Astrocyte (in vitro differentiated cells and primary cell): ENCODE measurements around the gene PRKAR2B.

ENCODE experiments used
- EZH2 ChIP-seq: IDR thresholded peaks from 2 replicates; pipeline ENCODE4 v1.6.1; 2012; ENCODE audit warnings: mild to moderate bottlenecking, low read length, inconsistent platforms; ENCODE audit not compliant: insufficient read depth
- TF ChIP-seq, protein P1 (sequence below): IDR thresholded peaks from 2 replicates; pipeline ENCODE4 v1.5.1; 2011; ENCODE audit warnings: low read depth, mild to moderate bottlenecking, inconsistent platforms, low read length, moderate library complexity; ENCODE audit not compliant: insufficient read depth

GRCh38 chr7:107130487-107131220 is 86.1 kb downstream of the PRKAR2B start:
- TF ChIP-seq, protein P1, sequence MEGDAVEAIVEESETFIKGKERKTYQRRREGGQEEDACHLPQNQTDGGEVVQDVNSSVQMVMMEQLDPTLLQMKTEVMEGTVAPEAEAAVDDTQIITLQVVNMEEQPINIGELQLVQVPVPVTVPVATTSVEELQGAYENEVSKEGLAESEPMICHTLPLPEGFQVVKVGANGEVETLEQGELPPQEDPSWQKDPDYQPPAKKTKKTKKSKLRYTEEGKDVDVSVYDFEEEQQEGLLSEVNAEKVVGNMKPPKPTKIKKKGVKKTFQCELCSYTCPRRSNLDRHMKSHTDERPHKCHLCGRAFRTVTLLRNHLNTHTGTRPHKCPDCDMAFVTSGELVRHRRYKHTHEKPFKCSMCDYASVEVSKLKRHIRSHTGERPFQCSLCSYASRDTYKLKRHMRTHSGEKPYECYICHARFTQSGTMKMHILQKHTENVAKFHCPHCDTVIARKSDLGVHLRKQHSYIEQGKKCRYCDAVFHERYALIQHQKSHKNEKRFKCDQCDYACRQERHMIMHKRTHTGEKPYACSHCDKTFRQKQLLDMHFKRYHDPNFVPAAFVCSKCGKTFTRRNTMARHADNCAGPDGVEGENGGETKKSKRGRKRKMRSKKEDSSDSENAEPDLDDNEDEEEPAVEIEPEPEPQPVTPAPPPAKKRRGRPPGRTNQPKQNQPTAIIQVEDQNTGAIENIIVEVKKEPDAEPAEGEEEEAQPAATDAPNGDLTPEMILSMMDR = no peak
- TF ChIP-seq EZH2 = no peak
